Fibroblast of the conjunctiva (primary cell): ENCODE data around the gene CD80.
A peak's percentile ranks its signal among the peaks of the same experiment; 100 is the strongest.
"Not testable (repeated sequence)": the region's sequence is repeated elsewhere in the genome, so short reads cannot be mapped to it uniquely, and the experiment has no call there.

Source experiments
- DNase-seq: peaks from one replicate; pipeline ENCODE4 v3.0.0-alpha.2; 2010; ENCODE audit warnings: low read depth

CD80 gene

GRCh38 chr3:119582178-119582577 lies 22.8 kb upstream of the CD80 start:
- no peak for DNase-seq

GRCh38 chr3:119580067-119580760 lies 20.8 kb upstream of the CD80 start:
- no peak for DNase-seq

GRCh38 chr3:119579366-119580066 lies 20.1 kb upstream of the CD80 start, which contains the start of gene ADPRH:
Gene ADPRH, plus strand, starts transcription at chr3:119579492. Its CDS starts 2,678 bp downstream, at chr3:119582170.
- DNase-seq: peak; percentile 22

GRCh38 chr3:119575507-119575906 lies 16.1 kb upstream of the CD80 start:
- DNase-seq: no peak

GRCh38 chr3:119571688-119572087 lies 12.3 kb upstream of the CD80 start:
- no peak for DNase-seq

GRCh38 chr3:119571230-119571629 lies 11.8 kb upstream of the CD80 start:
- DNase-seq: no peak

GRCh38 chr3:119570229-119570628 lies 10.8 kb upstream of the CD80 start:
- DNase-seq: no peak

- DNase-seq: no peak
Observed at GRCh38 chr3:119569156-119569555, 9.7 kb upstream of the CD80 start.

GRCh38 chr3:119563334-119563733 lies 3.9 kb upstream of the CD80 start:
- not testable (repeated sequence) for DNase-seq

GRCh38 chr3:119562307-119562961 lies 3.0 kb upstream of the CD80 start:
- DNase-seq: no peak

- no peak for DNase-seq
Observed at GRCh38 chr3:119560160-119560559, 746 bp upstream of the CD80 start.

GRCh38 chr3:119558626-119559317 lies 642 bp downstream of the CD80 start:
- DNase-seq: no peak

GRCh38 chr3:119557877-119558269 lies 1.5 kb downstream of the CD80 start:
- no peak for DNase-seq

GRCh38 chr3:119557192-119557876 lies 2.1 kb downstream of the CD80 start:
- DNase-seq: no peak

GRCh38 chr3:119555929-119556328 lies 3.5 kb downstream of the CD80 start:
- no peak for DNase-seq

GRCh38 chr3:119555309-119555735 lies 4.1 kb downstream of the CD80 start:
- DNase-seq: no peak

GRCh38 chr3:119553823-119554415 lies 5.5 kb downstream of the CD80 start:
- DNase-seq: no peak

GRCh38 chr3:119552928-119553327 lies 6.5 kb downstream of the CD80 start:
- DNase-seq: not testable (repeated sequence)

GRCh38 chr3:119551598-119551997 lies 7.8 kb downstream of the CD80 start:
- no peak for DNase-seq

- DNase-seq: no peak
Observed at GRCh38 chr3:119550192-119550910, 9.1 kb downstream of the CD80 start.

- DNase-seq: no peak
Observed at GRCh38 chr3:119548341-119548740, 11.1 kb downstream of the CD80 start.
